Glomerular visceral epithelial cell (primary cell): ENCODE results near the gene GADD45GIP1.

ENCODE experiments used
- DNase-seq: peaks from one replicate; pipeline ENCODE4 v3.0.0-alpha.2; 2016; ENCODE audit errors: extremely low spot score

The GADD45GIP1 gene

DNA sequence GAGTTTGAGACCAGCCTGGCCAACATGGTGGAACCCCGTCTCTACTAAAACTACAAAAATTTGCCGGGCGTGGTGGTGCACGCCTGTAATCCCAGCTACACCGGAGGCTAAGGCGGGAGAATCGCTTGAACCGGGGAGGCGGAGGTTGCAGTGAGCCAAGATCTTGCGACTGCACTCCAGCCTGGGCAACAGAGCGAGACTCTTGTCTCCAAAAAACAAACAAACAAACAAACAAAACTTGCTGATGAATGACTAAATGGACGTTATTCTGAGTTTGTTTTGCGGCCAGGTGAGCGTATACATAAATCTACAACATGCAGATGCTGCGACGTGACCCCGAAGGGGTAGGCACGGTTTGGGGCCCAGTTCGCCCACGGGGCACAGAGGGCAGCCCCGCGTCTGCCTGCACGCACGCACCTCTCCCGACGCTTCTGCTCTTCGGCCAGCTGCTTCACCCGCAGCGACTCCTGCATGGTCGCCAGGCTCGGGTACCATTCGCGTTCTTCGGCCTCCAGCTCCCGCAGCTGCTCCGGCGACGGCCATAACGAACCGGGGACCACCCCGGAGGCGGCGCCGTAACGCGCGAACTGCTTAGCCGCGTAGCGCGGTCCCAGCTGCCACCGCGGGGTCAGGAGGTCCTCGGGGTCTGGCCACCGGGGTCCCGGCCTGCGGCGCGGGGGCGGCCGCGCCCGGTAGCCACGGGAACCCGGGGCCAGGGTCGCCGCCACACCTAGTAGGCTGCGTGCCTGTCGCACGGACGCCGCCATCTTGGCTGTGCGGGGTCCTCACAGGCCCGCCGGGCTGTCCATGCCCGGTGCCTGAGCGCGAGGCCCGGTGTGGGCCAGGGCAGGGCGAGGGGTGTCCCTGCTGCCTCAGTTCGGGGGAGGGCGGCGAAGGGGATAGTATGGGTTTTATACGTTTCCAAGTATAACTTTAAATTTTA is at the start of gene GADD45GIP1:
GADD45GIP1 (minus strand) TSS at position 778 of the 943 bp plus-strand sequence; CDS start at position 767, 11 bp downstream.
- peak; percentile 81 for DNase-seq

DNA sequence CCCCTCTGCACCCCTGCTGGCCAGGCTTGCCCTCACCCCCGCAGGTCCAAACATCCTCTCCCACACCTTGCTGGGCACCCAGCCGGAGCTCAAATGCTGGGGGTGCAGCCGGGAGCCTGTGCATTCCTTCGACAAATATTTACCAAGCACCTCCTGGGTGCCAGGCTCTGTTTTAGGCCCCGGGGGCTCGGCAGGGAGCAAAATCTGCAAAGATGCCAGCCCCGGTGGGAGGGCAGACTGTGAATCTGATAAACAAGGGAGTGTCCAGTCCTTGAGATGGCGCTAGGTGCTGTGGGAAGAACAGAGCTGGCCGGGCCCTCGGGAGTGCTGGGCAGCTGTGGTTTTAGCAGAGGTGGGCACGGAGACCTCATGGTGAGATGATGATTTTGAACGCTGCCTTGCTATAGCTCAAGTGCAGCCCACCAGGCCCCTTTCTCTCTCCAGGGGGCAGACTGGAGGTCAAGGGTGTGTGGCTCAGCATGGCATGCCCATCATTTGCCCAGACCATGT is 48.9 kb upstream of the GADD45GIP1 start:
- DNase-seq: no peak

GRCh38 chr19:13005253-13005652 is 48.2 kb upstream of the GADD45GIP1 start:
- no peak for DNase-seq

DNA sequence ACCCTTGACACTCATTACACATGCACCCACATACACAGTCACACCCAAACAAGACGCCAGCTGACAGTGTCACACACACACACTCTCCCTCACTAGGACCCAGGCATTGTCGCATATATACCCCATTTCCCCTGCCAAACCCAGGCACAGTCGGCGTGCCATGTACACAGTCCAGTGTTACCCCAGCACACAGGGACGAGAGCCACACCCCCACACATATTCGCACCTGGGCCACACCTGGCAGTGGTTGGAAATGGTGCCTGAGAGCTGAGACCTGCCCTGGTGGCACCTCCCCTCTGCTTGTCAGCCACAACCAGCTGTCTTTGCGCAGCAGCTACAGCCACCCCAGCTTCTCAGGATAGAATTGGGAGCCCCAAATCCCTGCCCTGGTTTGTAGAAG is 47.2 kb upstream of the GADD45GIP1 start:
- no peak for DNase-seq

DNA sequence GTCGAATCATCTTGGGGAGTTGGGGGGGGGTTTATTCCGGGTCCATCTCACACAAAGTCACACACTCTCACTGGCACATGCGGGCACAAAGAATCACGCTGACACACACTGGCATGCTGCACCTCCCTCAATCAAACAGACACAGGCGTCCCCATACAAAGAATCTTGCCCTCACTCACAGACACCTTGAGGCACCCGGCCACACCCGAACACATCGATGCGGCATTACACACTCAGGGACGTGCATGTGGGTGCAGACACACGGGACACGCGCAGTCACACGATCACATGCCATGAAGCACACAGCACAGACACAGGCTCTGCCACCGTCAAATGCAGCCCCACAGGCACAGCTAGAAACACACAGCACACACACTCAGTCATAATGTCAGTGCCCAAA is 46.1 kb upstream of the GADD45GIP1 start:
- DNase-seq: no peak

DNA sequence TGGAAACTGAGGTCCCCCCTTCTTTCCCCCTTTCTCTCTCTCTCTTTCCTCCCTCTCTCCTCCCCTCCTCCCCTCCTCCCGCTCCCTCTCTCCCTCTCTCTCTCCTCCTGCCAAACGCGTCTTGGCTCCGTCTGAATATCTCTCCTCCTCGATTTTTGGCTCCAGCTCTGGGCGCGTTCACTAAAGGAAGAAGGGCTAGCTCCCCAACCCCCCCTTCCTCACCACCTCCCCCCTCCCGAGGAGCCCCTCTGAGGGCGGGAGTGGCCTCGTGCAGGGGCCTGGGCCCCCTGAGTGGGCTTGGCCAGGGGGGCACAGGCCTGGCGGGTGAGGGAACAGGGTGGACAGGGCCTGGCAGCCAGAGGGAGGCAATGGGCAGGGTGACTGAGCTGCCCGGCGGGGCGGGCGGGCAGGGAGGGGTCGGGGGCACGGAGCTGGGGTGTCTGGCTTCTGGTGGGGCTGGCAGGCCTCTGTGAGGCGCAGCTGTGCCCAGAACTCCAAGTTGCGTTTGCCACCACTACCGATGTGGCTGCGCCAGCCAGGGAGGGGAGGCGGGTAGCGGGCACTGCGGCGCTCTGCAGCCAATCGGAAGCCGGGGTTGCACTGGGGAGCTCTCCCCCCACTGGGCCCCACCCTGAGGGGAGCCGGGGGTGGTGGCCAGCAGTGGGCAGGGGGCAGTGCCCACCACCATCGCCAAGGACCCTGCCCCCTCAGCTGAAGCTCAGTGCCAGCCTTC is 45.3 kb upstream of the GADD45GIP1 start:
- DNase-seq: no peak

DNA sequence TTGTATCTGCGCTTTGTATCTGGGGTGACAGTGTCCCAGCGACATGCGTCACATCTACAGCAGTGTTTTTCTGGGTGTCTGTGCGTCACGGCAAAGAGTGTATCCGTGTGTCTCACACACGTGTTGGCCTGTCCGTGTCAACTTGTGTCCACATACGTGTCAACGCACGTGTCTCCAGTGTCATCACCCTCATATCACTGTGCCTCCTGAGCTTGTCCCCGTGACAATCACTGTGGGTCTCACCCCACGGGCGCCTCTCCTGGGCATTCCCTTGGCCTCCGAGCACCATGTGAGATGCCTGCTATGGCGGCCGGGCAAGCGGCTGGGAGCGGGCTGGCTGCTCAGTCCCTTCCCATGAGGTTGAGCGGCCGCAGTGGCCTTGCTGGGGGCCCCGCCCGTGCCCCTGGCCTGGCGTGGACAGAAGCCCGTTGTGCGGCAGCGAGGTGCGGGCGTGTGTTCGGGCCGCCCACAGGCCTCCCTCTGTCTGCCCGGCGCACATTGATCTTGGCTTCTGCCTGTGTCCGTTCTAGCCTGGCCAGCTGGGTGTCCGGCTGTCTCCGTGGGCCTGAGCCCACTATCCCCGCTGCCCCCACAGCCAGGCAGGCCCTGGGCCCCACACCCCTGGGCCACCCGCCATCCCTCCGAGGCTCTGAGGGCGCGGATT is 44.6 kb upstream of the GADD45GIP1 start:
- no peak for DNase-seq

- DNase-seq: no peak
Observed at GRCh38 chr19:13001166-13001501, 44.1 kb upstream of the GADD45GIP1 start.

- no peak for DNase-seq
Observed at GRCh38 chr19:12997967-12998940, 41.2 kb upstream of the GADD45GIP1 start.

DNA sequence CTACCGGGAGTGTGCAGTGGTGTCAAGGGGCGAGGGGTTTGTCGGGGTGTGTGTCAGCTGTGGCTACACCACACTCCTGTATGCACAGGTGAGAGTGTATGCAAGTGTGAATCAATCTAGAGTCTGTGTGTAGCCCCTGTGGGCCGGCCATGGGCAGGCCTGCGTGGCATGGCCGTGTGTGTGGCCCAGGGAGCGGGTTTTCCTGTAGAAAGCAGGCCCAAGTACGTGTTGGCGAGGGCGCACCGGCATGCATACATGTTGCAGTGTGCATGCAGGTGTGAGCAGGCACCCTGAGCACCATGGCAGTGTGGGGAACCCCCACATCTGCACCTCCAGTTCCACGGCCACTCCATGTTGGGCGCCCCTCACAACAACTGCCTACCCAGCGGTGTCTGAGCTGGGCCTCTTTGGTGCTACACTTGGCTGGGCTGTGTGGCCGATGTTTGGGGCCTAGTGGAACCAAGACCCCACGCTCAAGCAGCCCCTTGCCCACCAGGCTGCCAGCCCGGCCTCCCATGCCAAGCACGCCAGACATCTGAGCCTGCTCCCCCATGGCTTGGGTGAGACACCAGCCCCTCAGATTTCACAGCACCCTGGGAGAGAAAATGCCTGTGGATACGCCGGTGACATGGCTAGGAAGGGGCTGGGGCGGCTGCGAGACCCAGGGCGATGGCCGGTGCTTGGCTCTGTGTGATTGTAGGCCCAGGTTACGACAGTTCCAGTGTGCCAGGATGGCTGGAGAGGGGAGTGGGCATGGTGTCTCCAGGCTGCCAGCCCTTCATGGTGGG is 40.4 kb upstream of the GADD45GIP1 start:
- no peak for DNase-seq

DNA sequence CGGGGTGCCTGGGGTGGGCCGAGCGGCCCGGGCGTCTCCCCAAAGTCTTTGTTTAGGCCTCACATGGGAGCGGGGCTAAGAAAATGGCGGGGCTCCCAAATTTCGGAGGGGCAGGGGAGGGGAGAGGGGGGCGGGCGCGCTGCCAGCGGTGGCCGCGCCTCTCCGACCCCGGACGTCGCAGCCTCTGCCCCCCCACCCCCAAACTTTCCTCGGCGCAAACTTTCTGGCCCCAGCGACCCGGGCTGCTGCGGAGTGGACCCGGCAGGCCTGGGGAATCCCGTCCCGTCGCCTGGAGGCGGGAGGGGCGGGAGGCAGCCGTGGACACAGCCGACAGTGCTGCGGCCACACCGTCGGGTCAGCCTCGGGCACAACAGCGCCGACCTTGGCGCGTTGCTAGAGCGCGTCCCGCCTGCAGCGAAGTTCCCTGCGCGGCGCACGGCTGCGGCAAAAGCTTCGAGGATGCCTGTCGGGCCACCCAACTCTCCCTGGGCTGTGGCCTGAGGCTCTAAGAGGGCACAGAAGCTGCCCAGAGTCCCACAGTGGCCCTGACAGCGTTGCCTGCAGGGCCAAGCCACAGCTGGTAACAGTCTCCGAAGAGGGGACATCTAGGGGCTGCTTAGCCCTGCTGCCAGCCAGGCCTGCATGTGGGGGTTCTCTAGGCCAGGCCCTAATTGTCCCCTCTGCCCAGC is 39.5 kb upstream of the GADD45GIP1 start:
- peak; percentile 37 for DNase-seq

DNA sequence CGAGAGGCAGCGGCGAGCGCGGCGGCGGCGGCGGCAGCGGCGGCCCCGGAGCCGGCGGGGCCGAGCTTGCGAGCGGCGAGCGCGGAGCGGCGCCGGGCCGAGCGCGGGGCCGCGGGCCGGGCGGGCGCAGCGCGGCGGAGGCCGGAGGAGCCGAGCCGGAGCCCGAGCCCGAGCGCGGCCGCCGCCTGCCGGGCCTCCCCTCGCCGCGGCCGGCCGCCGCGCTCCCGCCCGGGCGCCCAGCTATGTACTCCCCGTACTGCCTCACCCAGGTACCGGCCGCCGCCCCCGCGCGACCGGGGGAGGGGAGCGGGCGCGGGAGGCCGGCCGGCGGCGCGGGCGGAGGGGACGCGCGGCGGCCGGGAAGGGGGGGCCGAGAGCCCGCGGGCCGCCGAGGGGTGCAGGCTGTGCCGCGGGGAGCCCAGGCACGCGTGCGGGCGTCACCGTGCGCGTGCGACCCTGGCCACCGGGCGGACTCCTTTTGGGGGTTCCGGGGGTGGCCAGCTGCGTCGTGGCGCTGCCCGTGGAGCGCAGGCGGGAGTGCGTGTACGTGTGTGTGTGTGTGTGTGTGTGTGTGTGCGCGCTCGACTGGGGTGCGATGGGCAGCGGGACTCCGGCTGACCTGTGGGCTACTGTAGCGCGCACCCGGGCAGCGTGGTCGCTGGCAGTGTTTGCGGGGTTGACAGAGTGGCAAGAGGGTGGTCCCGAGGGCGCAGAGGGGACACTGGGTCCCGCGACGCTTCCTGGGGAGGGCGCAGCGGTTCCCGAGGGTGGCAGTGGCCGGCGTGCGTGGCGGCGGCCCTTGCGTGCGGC is 38.8 kb upstream of the GADD45GIP1 start:
- DNase-seq: peak; percentile 44

- peak; percentile 66 for DNase-seq
Observed at GRCh38 chr19:12994701-12995595, 37.9 kb upstream of the GADD45GIP1 start, which contains the start of gene NFIX. NFIX (plus strand) TSS chr19:12995475; CDS start chr19:12995838, 363 bp downstream.

- DNase-seq: no peak
Observed at GRCh38 chr19:12993562-12993961, 36.5 kb upstream of the GADD45GIP1 start.

- no peak for DNase-seq
Observed at GRCh38 chr19:12992729-12993128, 35.7 kb upstream of the GADD45GIP1 start.

DNA sequence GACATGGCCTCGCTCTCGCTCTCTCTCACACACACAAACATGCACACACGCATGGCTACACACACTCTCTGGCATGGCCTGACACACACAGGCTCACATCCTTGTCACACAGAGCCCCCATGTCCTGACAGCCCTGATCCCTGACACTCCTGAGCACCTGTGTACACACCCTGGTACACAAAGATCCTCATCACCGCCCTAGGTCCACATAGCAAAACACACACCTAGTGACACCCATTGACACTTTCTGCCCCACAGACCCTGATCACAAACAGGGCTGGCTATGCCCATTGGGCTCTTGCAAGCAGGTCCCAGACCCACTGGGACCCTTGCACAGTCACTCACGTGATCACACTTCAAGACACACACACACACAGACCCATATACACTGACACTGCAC is 34.3 kb upstream of the GADD45GIP1 start:
- DNase-seq: no peak

- no peak for DNase-seq
Observed at GRCh38 chr19:12990853-12991252, 33.8 kb upstream of the GADD45GIP1 start.

DNA sequence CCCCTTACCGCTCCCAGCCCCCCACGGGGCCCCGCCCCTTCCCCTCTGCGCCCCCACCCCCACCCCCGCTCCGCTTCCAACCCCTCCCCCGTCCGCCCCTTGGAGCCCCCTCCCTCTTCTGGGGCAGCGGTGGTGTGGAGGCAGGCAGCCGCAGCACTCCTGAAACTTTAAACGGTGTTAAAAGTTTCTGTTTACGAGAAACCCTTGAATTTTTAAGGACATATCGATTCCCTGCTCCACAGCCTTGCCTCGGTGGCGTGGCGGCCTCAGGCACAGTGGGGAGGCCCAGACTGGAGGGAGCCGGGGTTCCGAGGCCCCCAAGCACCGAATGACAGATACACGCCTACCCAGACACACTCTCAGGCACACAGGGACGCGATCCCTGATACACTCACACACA is 33.4 kb upstream of the GADD45GIP1 start:
- DNase-seq: no peak
